Embryonic facial prominence (tissue), 1 donor: ENCODE results near the gene GGT7.
"Not testable (repeated sequence)": the region's sequence is repeated elsewhere in the genome, so short reads cannot be mapped to it uniquely, and the experiment has no call there.

Source experiments
- DNase-seq: peaks from one replicate; pipeline ENCODE4 v3.0.0-alpha.2; 2016; ENCODE audit errors: extremely low spot score

The GGT7 gene

GRCh38 chr20:34848597-34848996 is 24.1 kb downstream of the GGT7 start:
- no peak for DNase-seq

- DNase-seq: no peak
These were observed 29.2 kb downstream of the GGT7 start for GRCh38 chr20:34843421-34843820.

- no peak for DNase-seq
These were observed 30.5 kb downstream of the GGT7 start for GRCh38 chr20:34842143-34842542.

- DNase-seq: peak; percentile 23
These were observed 38.2 kb downstream of the GGT7 start for GRCh38 chr20:34834459-34834893.

- no peak for DNase-seq
These were observed 40.7 kb downstream of the GGT7 start for GRCh38 chr20:34831936-34832335.

- no peak for DNase-seq
These were observed 43.5 kb downstream of the GGT7 start for GRCh38 chr20:34829191-34829590.

GRCh38 chr20:34825530-34826362 is 46.9 kb downstream of the GGT7 start, which contains the start of gene NCOA6:
NCOA6 (minus strand) TSS chr20:34825651; CDS start chr20:34782355, 43,296 bp downstream.
- DNase-seq: peak; percentile 46

GRCh38 chr20:34824806-34825529 is 47.7 kb downstream of the GGT7 start:
- peak; percentile 6 for DNase-seq

GRCh38 chr20:34824452-34824805 is 48.2 kb downstream of the GGT7 start:
- no peak for DNase-seq

- no peak for DNase-seq
These were observed 48.6 kb downstream of the GGT7 start for GRCh38 chr20:34824026-34824425.

GRCh38 chr20:34820805-34821578 is 51.7 kb downstream of the GGT7 start:
- DNase-seq: no peak

- DNase-seq: no peak
These were observed 54.9 kb downstream of the GGT7 start for GRCh38 chr20:34817801-34818200.

GRCh38 chr20:34817072-34817471 is 55.6 kb downstream of the GGT7 start:
- no peak for DNase-seq

GRCh38 chr20:34815636-34816035 is 57.0 kb downstream of the GGT7 start:
- DNase-seq: no peak

GRCh38 chr20:34808583-34808982 is 64.1 kb downstream of the GGT7 start:
- DNase-seq: no peak

- DNase-seq: not testable (repeated sequence)
These were observed 64.7 kb downstream of the GGT7 start for GRCh38 chr20:34807944-34808465.

GRCh38 chr20:34806255-34806654 is 66.4 kb downstream of the GGT7 start:
- DNase-seq: no peak

- no peak for DNase-seq
These were observed 73.8 kb downstream of the GGT7 start for GRCh38 chr20:34798871-34799270.

GRCh38 chr20:34798328-34798727 is 74.3 kb downstream of the GGT7 start:
- no peak for DNase-seq

GRCh38 chr20:34797012-34797995 is 75.4 kb downstream of the GGT7 start:
- DNase-seq: no peak
